ENCODE data around the gene ST6GALNAC5.
A peak's percentile ranks its signal among the peaks of the same experiment; 100 is the strongest.

ST6GALNAC5 gene

GRCh38 chr1:77047978-77048614 lies 180.8 kb downstream of the ST6GALNAC5 start:
- no peaks in the 10 kb centered on the region; the same call in 1 of the 2 replicates for H3K36me3 ChIP-seq (ENCODE audit: insufficient read depth, low read length)
- no peak overlapping the region for H3K27ac ChIP-seq (ENCODE audit: low read depth, low read length)
- no peaks in the 10 kb centered on the region for H3K4me1 ChIP-seq (ENCODE audit: insufficient read depth, low read length)
- H3K27me3 ChIP-seq (ENCODE audit: insufficient read depth, low read length): no peaks in the 10 kb centered on the region
- H3K9me3 ChIP-seq (ENCODE audit: insufficient read depth, low read depth, low read length): no peaks in the 10 kb centered on the region
- H3K9ac ChIP-seq (ENCODE audit: low read depth, low read length): no peak overlapping the region
- no peak overlapping the region for H3K4me3 ChIP-seq (ENCODE audit: low read length)
- WGBS: 92% methylated on average over 3 of the region's 3 CpGs

GRCh38 chr1:77048615-77049005 lies 181.3 kb downstream of the ST6GALNAC5 start:
- Histone ChIP-seq H3K9me3 (ENCODE audit: insufficient read depth, low read depth, low read length) (no peaks in the 10 kb centered on the region), H3K36me3 (ENCODE audit: insufficient read depth, low read length) (no peaks in the 10 kb centered on the region; the same call in 1 of the 2 replicates), H3K27ac (ENCODE audit: low read depth, low read length) (no peak overlapping the region), H3K4me3 (ENCODE audit: low read length) (no peak overlapping the region), H3K27me3 (ENCODE audit: insufficient read depth, low read length) (no peaks in the 10 kb centered on the region), H3K4me1 (ENCODE audit: insufficient read depth, low read length) (no peaks in the 10 kb centered on the region), H3K9ac (ENCODE audit: low read depth, low read length) (no peak overlapping the region)
- 100% methylated on average over 1 of the region's 1 CpG for WGBS

- WGBS: 75% methylated on average over 1 of the region's 1 CpG
- H3K36me3 ChIP-seq (ENCODE audit: insufficient read depth, low read length): no peaks in the 10 kb centered on the region; the same call in 1 of the 2 replicates
Observed at GRCh38 chr1:77051425-77051824, 184.1 kb downstream of the ST6GALNAC5 start.

GRCh38 chr1:77056525-77056924 lies 189.2 kb downstream of the ST6GALNAC5 start:
- Histone ChIP-seq H3K36me3 (ENCODE audit: insufficient read depth, low read length) (no peaks in the 10 kb centered on the region; the same call in 1 of the 2 replicates), H3K9me3 (ENCODE audit: insufficient read depth, low read depth, low read length) (no peaks in the 10 kb centered on the region), H3K9ac (ENCODE audit: low read depth, low read length) (no peak overlapping the region), H3K4me1 (ENCODE audit: insufficient read depth, low read length) (peaks cover 28% of the 10 kb centered on the region), H3K4me3 (ENCODE audit: low read length) (no peak overlapping the region), H3K27me3 (ENCODE audit: insufficient read depth, low read length) (no peaks in the 10 kb centered on the region), H3K27ac (ENCODE audit: low read depth, low read length) (no peak overlapping the region)
- WGBS: 97% methylated on average over 7 of the region's 7 CpGs

More at GRCh38 chr1:77051425-77051824, 184.1 kb downstream of the ST6GALNAC5 start:
- no peak overlapping the region for H3K9ac ChIP-seq (ENCODE audit: low read depth, low read length)
- no peaks in the 10 kb centered on the region for H3K27me3 ChIP-seq (ENCODE audit: insufficient read depth, low read length)
- H3K9me3 ChIP-seq (ENCODE audit: insufficient read depth, low read depth, low read length): no peaks in the 10 kb centered on the region
- H3K27ac ChIP-seq (ENCODE audit: low read depth, low read length): no peak overlapping the region
- H3K4me1 ChIP-seq (ENCODE audit: insufficient read depth, low read length): no peaks in the 10 kb centered on the region
- H3K4me3 ChIP-seq (ENCODE audit: low read length): no peak overlapping the region

GRCh38 chr1:77057994-77058585 lies 190.8 kb downstream of the ST6GALNAC5 start:
- Histone ChIP-seq H3K9ac (ENCODE audit: low read depth, low read length) (no peak overlapping the region), H3K9me3 (ENCODE audit: insufficient read depth, low read depth, low read length) (no peaks in the 10 kb centered on the region), H3K4me1 (ENCODE audit: insufficient read depth, low read length) (peaks cover 28% of the 10 kb centered on the region), H3K4me3 (ENCODE audit: low read length) (no peak overlapping the region), H3K27me3 (ENCODE audit: insufficient read depth, low read length) (no peaks in the 10 kb centered on the region), H3K36me3 (ENCODE audit: insufficient read depth, low read length) (no peaks in the 10 kb centered on the region; the same call in 1 of the 2 replicates), H3K27ac (ENCODE audit: low read depth, low read length) (no peak overlapping the region)
- WGBS: 75% methylated on average over 7 of the region's 7 CpGs

GRCh38 chr1:77060000-77060399 lies 192.7 kb downstream of the ST6GALNAC5 start:
- Histone ChIP-seq H3K27me3 (ENCODE audit: insufficient read depth, low read length) (no peaks in the 10 kb centered on the region), H3K4me3 (ENCODE audit: low read length) (no peak overlapping the region), H3K9me3 (ENCODE audit: insufficient read depth, low read depth, low read length) (no peaks in the 10 kb centered on the region), H3K27ac (ENCODE audit: low read depth, low read length) (peak overlapping the region; percentile 43; the same call in 1 of the 2 replicates), H3K4me1 (ENCODE audit: insufficient read depth, low read length) (peaks cover 28% of the 10 kb centered on the region), H3K36me3 (ENCODE audit: insufficient read depth, low read length) (peaks cover 3% of the 10 kb centered on the region; the same call in 1 of the 2 replicates), H3K9ac (ENCODE audit: low read depth, low read length) (no peak overlapping the region)
- 60% methylated on average over 5 of the region's 5 CpGs for WGBS

- no peaks in the 10 kb centered on the region for H3K9me3 ChIP-seq (ENCODE audit: insufficient read depth, low read depth, low read length)
- H3K9ac ChIP-seq (ENCODE audit: low read depth, low read length): no peak overlapping the region
- no peaks in the 10 kb centered on the region for H3K27me3 ChIP-seq (ENCODE audit: insufficient read depth, low read length)
- H3K4me3 ChIP-seq (ENCODE audit: low read length): no peak overlapping the region
- H3K36me3 ChIP-seq (ENCODE audit: insufficient read depth, low read length): peaks cover 3% of the 10 kb centered on the region; the same call in 1 of the 2 replicates
- H3K27ac ChIP-seq (ENCODE audit: low read depth, low read length): no peak overlapping the region
- 96% methylated on average over 3 of the region's 3 CpGs for WGBS
- peaks cover 28% of the 10 kb centered on the region for H3K4me1 ChIP-seq (ENCODE audit: insufficient read depth, low read length)
Observed at GRCh38 chr1:77061162-77061561, 193.9 kb downstream of the ST6GALNAC5 start.

GRCh38 chr1:77063118-77063517 lies 195.8 kb downstream of the ST6GALNAC5 start:
- H3K27ac ChIP-seq (ENCODE audit: low read depth, low read length): no peak overlapping the region
- peaks cover 24% of the 10 kb centered on the region for H3K4me1 ChIP-seq (ENCODE audit: insufficient read depth, low read length)
- H3K9ac ChIP-seq (ENCODE audit: low read depth, low read length): no peak overlapping the region
- H3K36me3 ChIP-seq (ENCODE audit: insufficient read depth, low read length): peaks cover 3% of the 10 kb centered on the region; the same call in 1 of the 2 replicates
- 89% methylated on average over 4 of the region's 4 CpGs for WGBS
- H3K27me3 ChIP-seq (ENCODE audit: insufficient read depth, low read length): no peaks in the 10 kb centered on the region
- H3K4me3 ChIP-seq (ENCODE audit: low read length): no peak overlapping the region
- no peaks in the 10 kb centered on the region for H3K9me3 ChIP-seq (ENCODE audit: insufficient read depth, low read depth, low read length)

GRCh38 chr1:77064246-77064645 lies 197.0 kb downstream of the ST6GALNAC5 start:
- Histone ChIP-seq H3K4me3 (ENCODE audit: low read length) (no peak overlapping the region), H3K27me3 (ENCODE audit: insufficient read depth, low read length) (no peaks in the 10 kb centered on the region), H3K27ac (ENCODE audit: low read depth, low read length) (no peak overlapping the region), H3K36me3 (ENCODE audit: insufficient read depth, low read length) (peaks cover 3% of the 10 kb centered on the region; the same call in 1 of the 2 replicates), H3K4me1 (ENCODE audit: insufficient read depth, low read length) (peaks cover 14% of the 10 kb centered on the region), H3K9me3 (ENCODE audit: insufficient read depth, low read depth, low read length) (no peaks in the 10 kb centered on the region), H3K9ac (ENCODE audit: low read depth, low read length) (no peak overlapping the region)
- WGBS: 92% methylated on average over 2 of the region's 2 CpGs

- Histone ChIP-seq H3K27ac (ENCODE audit: low read depth, low read length) (no peak overlapping the region), H3K36me3 (ENCODE audit: insufficient read depth, low read length) (peaks cover 3% of the 10 kb centered on the region; the same call in 1 of the 2 replicates), H3K4me1 (ENCODE audit: insufficient read depth, low read length) (peaks cover under 1% of the 10 kb centered on the region; the same call in 1 of the 2 replicates), H3K4me3 (ENCODE audit: low read length) (no peak overlapping the region), H3K27me3 (ENCODE audit: insufficient read depth, low read length) (no peaks in the 10 kb centered on the region), H3K9ac (ENCODE audit: low read depth, low read length) (no peak overlapping the region), H3K9me3 (ENCODE audit: insufficient read depth, low read depth, low read length) (no peaks in the 10 kb centered on the region)
- 92% methylated on average over 7 of the region's 7 CpGs for WGBS
Observed at GRCh38 chr1:77065693-77066342, 198.5 kb downstream of the ST6GALNAC5 start.

- Histone ChIP-seq H3K36me3 (ENCODE audit: insufficient read depth, low read length) (peaks cover 3% of the 10 kb centered on the region; the same call in 1 of the 2 replicates), H3K27me3 (ENCODE audit: insufficient read depth, low read length) (no peaks in the 10 kb centered on the region), H3K4me1 (ENCODE audit: insufficient read depth, low read length) (no peaks in the 10 kb centered on the region), H3K27ac (ENCODE audit: low read depth, low read length) (no peak overlapping the region), H3K4me3 (ENCODE audit: low read length) (no peak overlapping the region), H3K9ac (ENCODE audit: low read depth, low read length) (no peak overlapping the region), H3K9me3 (ENCODE audit: insufficient read depth, low read depth, low read length) (no peaks in the 10 kb centered on the region)
- 85% methylated on average over 2 of the region's 2 CpGs for WGBS
Observed at GRCh38 chr1:77068013-77068412, 200.7 kb downstream of the ST6GALNAC5 start.

Data from HUES64 (cell line).